ENCODE results near the gene CDC42BPA. TPM values are rescaled to one million over a fixed set of nuclear protein-coding genes. Genes with fewer than 3 reads are reported as not detected.
"Not testable (repeated sequence)": the region's sequence is repeated elsewhere in the genome, so short reads cannot be mapped to it uniquely, and the experiment has no call there.

The CDC42BPA gene
- total RNA-seq, 1 donor from 2014 or later = 61.6 TPM

GRCh38 chr1:227285745-227286144, 32.5 kb downstream of the CDC42BPA start:
- Mint-ChIP-seq H3K9me3 (ENCODE audit: low read depth) (peaks cover 17% of the 10 kb centered on the region), H3K36me3 (ENCODE audit: low read depth) (peaks cover 7% of the 10 kb centered on the region), H3K4me3 (ENCODE audit: unreplicated experiment) (no peak overlapping the region), H3K27me3 (ENCODE audit: low read depth) (no peaks in the 10 kb centered on the region), H3K27ac (ENCODE audit: unreplicated experiment) (peak overlapping the region; percentile 46), H3K4me1 (ENCODE audit: low read depth) (peaks cover 8% of the 10 kb centered on the region)
- no peak for DNase-seq (ENCODE audit: low spot score)
- TF ChIP-seq CTCF (IDR thresholded peaks at IDR 0.05) = no peak

GRCh38 chr1:227281371-227281770, 36.9 kb downstream of the CDC42BPA start:
- peaks cover 3% of the 10 kb centered on the region for H3K4me1 Mint-ChIP-seq (ENCODE audit: low read depth)
- DNase-seq (ENCODE audit: low spot score) = no peak
- H3K27ac Mint-ChIP-seq (ENCODE audit: unreplicated experiment) = no peak overlapping the region
- TF ChIP-seq CTCF (IDR thresholded peaks at IDR 0.05) = no peak
- no peaks in the 10 kb centered on the region for H3K27me3 Mint-ChIP-seq (ENCODE audit: low read depth)
- peaks cover 3% of the 10 kb centered on the region for H3K36me3 Mint-ChIP-seq (ENCODE audit: low read depth)
- peaks cover 14% of the 10 kb centered on the region for H3K9me3 Mint-ChIP-seq (ENCODE audit: low read depth)
- no peak overlapping the region for H3K4me3 Mint-ChIP-seq (ENCODE audit: unreplicated experiment)

DNA sequence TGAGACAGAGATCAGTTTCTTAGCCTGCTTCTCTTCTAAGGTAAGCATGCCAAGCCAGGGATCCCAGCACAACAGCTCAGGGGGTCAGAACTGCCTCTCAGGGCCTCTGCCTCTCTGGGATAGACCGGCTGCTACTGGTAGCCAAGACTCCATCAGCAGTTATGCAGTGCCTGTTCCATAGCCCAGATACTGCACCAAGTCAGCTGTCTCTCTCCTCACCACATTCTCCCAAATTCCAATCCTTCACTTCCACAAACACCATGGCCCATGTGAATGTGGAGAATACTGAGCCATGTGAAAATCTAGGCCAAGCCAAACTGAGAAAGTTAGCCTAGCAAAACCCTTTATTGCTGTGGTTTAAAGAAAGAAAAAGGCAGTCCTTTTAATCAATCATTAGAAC, 37.5 kb downstream of the CDC42BPA start:
- Mint-ChIP-seq H3K4me3 (ENCODE audit: unreplicated experiment) (no peak overlapping the region), H3K36me3 (ENCODE audit: low read depth) (no peaks in the 10 kb centered on the region), H3K27me3 (ENCODE audit: low read depth) (no peaks in the 10 kb centered on the region), H3K4me1 (ENCODE audit: low read depth) (peaks cover 3% of the 10 kb centered on the region), H3K9me3 (ENCODE audit: low read depth) (peaks cover 8% of the 10 kb centered on the region), H3K27ac (ENCODE audit: unreplicated experiment) (no peak overlapping the region)
- no peak for TF ChIP-seq CTCF (IDR thresholded peaks at IDR 0.05)
- DNase-seq (ENCODE audit: low spot score) = no peak

GRCh38 chr1:227276156-227276693, 42.1 kb downstream of the CDC42BPA start:
- DNase-seq (ENCODE audit: low spot score); H3K27me3 Mint-ChIP-seq (ENCODE audit: low read depth); H3K36me3 Mint-ChIP-seq (ENCODE audit: low read depth); H3K9me3 Mint-ChIP-seq (ENCODE audit: low read depth); H3K4me3 Mint-ChIP-seq (ENCODE audit: unreplicated experiment); H3K27ac Mint-ChIP-seq (ENCODE audit: unreplicated experiment); H3K4me1 Mint-ChIP-seq (ENCODE audit: low read depth): not testable (repeated sequence)

DNA sequence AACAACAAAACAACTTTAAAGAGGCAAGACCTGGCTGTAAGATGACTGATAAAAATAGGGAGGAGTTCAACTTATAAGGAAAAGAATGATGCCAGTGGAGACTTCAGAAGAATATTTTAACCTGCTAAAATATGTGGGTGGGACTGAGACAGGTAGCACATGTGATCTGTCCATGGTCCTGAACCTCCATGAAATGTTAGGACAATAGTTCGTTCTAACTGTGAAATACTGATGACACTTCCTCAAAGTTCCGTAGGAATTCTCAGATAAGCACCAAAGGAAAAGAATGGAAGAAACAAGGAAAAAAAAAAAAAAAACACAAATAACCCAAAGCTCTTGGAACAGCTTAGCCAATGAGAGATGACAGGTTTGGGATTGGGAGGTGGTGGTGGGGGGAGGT, 44.7 kb downstream of the CDC42BPA start:
- peaks cover 13% of the 10 kb centered on the region for H3K4me1 Mint-ChIP-seq (ENCODE audit: low read depth)
- no peaks in the 10 kb centered on the region for H3K36me3 Mint-ChIP-seq (ENCODE audit: low read depth)
- DNase-seq (ENCODE audit: low spot score) = no peak
- H3K9me3 Mint-ChIP-seq (ENCODE audit: low read depth) = peaks cover 2% of the 10 kb centered on the region
- H3K4me3 Mint-ChIP-seq (ENCODE audit: unreplicated experiment) = no peak overlapping the region
- TF ChIP-seq CTCF (IDR thresholded peaks at IDR 0.05) = no peak
- no peak overlapping the region for H3K27ac Mint-ChIP-seq (ENCODE audit: unreplicated experiment)
- H3K27me3 Mint-ChIP-seq (ENCODE audit: low read depth) = no peaks in the 10 kb centered on the region

GRCh38 chr1:227272428-227272827, 45.9 kb downstream of the CDC42BPA start:
- Mint-ChIP-seq H3K27me3 (ENCODE audit: low read depth) (no peaks in the 10 kb centered on the region), H3K9me3 (ENCODE audit: low read depth) (peaks cover 2% of the 10 kb centered on the region)
- no peak for DNase-seq (ENCODE audit: low spot score)

More at GRCh38 chr1:227272428-227272827, 45.9 kb downstream of the CDC42BPA start:
- Mint-ChIP-seq H3K27ac (ENCODE audit: unreplicated experiment) (no peak overlapping the region), H3K4me1 (ENCODE audit: low read depth) (peaks cover 15% of the 10 kb centered on the region), H3K36me3 (ENCODE audit: low read depth) (no peaks in the 10 kb centered on the region), H3K4me3 (ENCODE audit: unreplicated experiment) (no peak overlapping the region)
- no peak for TF ChIP-seq CTCF (IDR thresholded peaks at IDR 0.05)

Measured in chondrocyte (in vitro differentiated cells).